Hypothalamus (tissue), 51 donors: ENCODE data around the gene PLEKHN1.
"Not testable (repeated sequence)": the region's sequence is repeated elsewhere in the genome, so short reads cannot be mapped to it uniquely, and the experiment has no call there.

Experiments used
- DNase-seq, 51 donors: peaks; one replicate each; lab custom pipeline; 2025; lab: John Stamatoyannopoulos, UW

PLEKHN1 gene

GRCh38 chr1:971751-972506 lies 5.6 kb downstream of the PLEKHN1 start:
- no peak for DNase-seq

GRCh38 chr1:972726-973458 lies 6.6 kb downstream of the PLEKHN1 start:
- DNase-seq, result no peak

DNA sequence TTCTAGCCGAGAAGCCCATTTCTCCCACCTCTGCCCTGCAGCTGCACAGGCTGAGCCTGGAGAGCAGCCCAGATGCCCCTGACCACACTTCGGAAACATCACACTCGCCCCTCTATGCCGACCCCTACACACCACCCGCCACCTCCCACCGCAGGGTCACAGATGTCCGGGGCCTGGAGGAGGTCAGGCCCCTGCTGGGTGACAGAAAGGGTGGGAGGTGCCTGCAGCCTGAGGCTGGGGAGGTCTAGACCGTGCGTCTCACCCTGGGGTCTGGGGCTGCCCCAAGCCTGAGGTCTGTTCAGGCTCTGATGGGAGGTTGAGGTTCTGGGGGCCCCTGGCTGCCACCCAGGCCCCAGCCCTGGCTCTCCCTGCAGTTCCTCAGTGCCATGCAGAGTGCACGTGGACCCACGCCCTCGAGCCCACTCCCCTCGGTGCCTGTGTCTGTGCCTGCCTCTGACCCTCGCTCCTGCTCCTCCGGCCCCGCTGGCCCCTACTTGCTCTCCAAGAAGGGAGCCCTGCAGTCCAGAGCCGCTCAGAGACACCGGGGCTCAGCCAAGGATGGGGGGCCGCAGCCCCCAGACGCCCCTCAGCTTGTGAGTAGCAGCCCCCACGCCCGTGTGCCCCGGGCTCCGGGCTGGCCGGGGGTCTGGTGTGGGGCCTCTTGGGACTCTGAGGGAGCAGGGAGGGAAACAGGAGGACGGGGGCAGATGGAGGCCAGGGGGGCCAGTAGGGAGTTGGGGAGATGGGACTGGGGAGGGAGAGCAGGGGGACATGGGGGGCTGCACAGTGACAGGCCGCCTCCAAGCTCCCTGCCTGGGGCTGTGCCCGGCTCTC lies 7.4 kb downstream of the PLEKHN1 start:
- no peak for DNase-seq

GRCh38 chr1:974293-974640 lies 8.0 kb downstream of the PLEKHN1 start:
- no peak for DNase-seq

DNA sequence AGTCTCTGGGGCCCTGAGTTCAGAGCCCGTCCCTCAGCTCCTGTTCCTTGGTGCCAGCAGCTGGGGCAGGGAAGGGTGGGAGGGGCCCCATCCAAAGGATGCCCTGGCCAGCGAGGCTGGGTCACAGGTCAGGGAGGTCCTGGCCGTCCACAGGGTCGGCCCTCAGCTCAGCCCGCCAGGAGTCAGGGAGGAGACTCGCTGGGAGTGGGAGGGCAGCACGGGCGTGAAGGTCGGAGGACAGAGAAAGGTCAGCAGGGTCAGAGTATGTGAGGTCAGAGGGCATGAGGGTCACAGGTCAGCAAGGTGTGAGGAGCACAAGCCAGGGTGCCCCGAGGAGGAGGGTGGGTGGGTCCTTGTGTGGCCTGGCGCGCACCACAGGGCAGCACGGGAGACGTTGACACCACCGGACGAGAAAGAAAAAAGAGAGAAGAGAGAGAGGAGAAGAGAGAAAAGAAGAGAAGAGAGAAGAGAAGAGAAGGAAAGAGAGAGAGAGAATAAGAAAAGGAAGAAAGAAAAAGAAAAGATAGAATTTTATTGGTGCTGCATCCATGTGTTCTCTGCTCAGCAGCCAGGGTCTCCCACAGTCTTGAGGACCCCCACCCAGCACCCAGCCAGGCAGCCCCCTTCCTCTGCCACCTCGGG lies 8.5 kb downstream of the PLEKHN1 start:
- no peak for DNase-seq

- no peak for DNase-seq
These were observed 9.1 kb downstream of the PLEKHN1 start for GRCh38 chr1:975365-975764.

DNA sequence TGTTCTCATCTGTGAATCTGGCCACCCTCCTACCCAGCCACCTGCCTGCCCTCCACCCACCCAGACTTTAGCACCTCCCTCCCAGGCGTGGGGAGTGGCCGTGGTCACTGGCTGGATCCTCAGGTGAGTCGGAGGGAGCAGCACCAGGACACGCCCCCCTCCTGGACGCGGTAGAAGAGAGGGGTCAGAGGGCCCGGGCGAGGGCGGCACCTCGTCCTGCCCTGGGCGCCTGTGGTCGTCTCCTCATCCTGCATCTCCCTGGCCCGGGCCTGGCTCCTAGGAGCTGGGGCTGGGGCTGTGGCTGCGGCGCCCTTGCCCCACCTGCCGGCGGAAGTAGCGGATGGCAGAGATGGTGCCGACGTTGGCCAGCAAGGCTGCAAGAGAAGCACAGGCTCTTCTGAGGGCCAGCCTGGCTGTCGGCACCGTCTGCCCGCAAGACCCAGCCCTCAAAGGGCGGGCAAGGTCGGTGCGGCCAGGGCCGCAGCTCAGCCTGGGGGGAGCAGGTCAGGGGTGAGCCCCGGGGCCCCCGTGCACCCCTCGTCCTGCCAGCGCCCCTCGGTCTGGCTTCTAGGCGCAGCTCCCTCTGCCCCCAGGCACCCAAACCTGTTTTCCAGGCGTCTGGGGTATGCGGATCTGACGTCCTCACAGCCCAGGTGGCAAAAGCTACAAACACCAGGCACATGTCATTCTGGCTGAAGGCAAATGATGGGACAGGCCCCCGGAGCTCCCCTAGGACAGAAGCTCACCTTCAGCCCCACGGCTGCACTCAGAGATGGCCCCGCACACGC lies 9.8 kb downstream of the PLEKHN1 start:
- DNase-seq, result peak in 8 of 51 donors; percentile 10 to 65 (median 34)

GRCh38 chr1:976791-977190 lies 10.5 kb downstream of the PLEKHN1 start:
- not testable (repeated sequence) for DNase-seq

- DNase-seq, result no peak
These were observed 12.0 kb downstream of the PLEKHN1 start for GRCh38 chr1:978069-978834.

- no peak for DNase-seq
These were observed 12.8 kb downstream of the PLEKHN1 start for GRCh38 chr1:978835-979743.

DNA sequence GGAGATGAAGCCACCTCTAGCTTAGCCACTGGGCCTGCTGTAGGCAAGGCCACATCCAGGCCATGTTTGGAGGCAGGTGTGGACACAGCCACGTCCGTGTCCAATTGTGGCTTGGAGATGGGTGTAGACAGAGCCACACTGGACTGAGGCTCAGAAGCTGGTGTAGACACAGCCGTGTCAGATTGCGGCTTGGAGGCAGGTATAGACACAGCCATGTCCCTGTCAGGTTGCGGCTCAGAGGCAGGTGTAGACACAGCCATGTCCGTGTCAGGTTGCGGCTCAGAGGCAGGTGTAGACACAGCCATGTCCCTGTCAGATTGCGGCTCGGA lies 13.4 kb downstream of the PLEKHN1 start:
- DNase-seq, result no peak

GRCh38 chr1:980137-980571 lies 13.9 kb downstream of the PLEKHN1 start:
- no peak for DNase-seq

DNA sequence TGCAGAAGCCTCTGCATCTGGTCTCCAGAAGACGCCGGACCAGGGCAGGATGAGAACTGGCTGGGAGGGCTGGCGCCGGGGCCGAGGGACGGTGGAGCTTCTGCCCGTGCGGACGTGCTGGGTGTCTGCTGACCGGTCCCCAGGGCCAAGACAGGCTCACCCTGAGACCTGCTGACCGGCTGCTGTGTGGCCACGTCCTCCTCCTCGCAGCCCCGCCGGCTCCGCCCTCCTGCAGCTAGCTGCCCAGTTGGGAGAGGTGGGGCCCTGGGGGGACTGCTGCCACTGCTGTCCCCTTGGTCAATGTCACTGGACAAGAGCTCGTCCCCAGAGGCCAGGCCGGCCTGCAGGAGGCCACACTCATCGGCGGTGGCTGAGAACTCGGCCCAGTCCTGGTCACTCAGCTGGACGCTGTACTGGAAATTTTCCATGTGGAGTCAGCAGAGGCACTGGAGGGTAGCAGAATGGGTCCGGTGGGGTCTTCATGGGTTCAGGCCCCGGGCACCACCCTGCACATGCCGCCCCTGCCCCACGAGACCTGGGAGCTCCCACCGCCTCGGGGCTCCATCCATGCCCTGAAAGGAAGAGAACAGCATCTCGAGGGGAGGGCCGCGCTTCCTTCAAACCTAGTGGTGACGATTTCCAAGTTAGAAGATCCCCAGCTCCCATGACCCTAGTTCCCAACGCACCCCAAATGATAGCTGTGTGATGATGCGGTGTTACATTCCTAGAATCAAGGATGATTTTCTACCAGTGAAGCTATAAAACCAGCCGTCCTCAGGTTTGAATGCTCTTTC lies 14.5 kb downstream of the PLEKHN1 start:
- DNase-seq, result no peak

DNA sequence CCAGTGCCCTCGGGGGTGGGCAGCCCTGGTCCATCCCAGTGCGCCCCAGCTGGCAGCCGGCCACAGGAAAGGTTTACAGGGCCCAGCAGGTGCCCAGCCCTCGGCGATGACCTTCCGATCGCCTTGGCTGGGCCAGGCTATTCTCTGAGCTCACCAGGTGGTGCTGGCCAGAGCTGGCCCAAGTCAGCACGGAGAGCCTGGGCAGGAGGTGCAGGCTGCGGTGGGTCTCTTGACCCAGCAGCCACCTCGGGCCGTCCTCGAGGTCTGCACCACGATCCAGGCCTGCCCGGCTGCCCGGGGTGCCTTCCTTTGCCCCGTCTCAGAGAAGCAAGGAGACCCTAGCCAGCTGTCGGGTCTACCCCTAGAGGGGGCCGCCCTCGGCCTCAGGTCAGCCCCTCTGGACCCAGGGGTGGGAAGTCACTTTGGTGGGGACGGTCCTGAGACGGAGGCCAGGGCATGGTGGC lies 15.2 kb downstream of the PLEKHN1 start:
- DNase-seq, result no peak

- no peak for DNase-seq
These were observed 15.8 kb downstream of the PLEKHN1 start, which contains the start of gene PERM1 for GRCh38 chr1:981955-982558. TSS of gene PERM1 (minus strand) at chr1:982093. CDS start at chr1:981029, 1,064 bp downstream.

GRCh38 chr1:982765-983436 lies 16.6 kb downstream of the PLEKHN1 start:
- DNase-seq, result no peak
